ENCODE results near the gene ANXA7.
"Not testable (repeated sequence)": the region's sequence is repeated elsewhere in the genome, so short reads cannot be mapped to it uniquely, and the experiment has no call there.

Gene ANXA7

DNA sequence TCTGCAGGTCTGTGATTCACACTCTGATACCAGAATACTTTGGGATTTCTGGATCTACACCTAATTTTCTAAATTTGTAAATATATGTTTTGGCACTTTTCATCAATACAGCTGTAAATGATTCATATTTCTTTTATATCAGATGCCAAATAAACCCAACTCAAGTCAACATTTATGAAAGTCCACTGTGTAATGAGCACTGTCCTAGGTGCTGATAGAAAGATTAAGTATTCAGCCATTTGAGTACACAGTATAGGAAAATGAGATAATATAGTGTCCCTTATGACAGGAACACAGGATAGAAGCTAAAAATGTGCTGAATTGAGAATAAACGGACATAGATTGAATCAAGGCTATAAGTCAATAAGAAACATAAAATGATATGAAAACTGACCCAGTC is 6.4 kb downstream of the ANXA7 start:
- DNase-seq (ENCODE audit: low read depth): no peak

DNA sequence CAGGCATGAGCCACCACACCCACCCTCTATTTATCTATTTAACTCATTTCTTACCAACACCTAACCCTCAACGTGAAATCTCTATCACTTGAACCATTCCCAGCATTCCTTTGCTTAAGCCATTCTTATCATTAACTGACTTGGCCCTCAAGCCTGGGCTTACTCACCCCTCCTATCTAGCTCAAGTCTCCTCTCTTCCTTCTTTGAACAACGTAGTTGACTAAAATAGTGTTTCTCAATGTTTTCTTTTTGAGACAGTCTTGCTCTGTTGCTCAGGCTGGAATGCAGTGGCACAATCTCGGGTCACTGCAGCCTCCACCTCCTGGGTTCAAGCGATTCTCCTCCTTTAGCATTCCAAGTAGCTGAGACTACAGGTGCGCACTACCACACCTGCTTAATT is 7.0 kb downstream of the ANXA7 start:
- no peak for DNase-seq (ENCODE audit: low read depth)

DNA sequence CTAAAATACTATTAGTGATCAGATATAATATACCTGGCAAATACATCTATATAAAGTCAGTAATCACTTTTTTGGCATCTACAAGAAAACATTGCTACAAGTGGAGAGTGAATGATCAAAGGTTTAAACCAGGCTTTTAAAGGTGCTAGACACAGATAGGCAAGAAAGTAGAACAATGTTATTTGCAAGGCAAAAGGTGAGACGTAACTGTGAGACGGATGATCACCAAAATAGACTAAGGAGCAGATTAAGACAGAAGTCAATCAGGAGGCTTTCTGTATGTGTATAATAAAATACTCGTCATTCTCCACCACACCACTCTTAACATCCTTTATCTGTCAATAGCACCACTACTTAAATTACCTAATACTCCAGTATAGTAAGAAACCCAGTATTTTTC is 8.3 kb downstream of the ANXA7 start:
- DNase-seq (ENCODE audit: low read depth): no peak

DNA sequence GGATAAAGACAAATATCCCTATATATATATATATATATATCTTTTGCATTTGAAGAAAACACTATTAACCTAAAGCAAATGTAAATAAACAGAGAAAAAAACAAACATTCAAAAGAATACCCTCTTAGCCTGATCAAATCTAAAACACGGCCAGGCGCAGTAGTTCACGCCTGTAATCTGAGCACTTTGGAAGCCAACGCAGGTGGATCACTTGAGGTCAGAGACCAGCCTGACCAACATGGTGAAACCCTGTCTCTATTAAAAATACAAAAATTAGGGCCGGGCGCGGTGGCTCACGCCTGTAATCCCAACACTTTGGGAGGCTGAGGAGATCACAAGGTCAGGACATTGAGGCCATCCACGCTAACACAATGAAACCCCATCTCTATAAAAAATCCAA is 9.2 kb downstream of the ANXA7 start:
- DNase-seq (ENCODE audit: low read depth): no peak

DNA sequence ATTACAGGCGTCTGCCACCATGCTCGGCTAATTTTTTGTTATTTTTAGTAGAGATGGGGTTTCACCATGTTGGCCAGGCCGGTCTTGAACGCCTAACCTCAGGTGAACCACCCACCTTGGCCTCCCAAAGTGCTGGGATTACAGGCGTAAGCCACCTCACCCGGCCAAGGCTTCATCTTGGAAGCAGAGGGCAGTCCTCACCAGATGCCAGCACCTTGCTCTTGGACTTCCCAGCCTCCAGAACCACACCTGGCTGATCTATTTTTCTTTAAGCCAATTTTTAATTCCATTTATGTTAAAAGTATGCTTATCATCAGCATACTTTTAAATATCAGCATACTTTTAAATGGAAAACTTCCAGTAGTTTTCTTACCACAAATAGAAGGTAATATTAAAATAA is 12.2 kb downstream of the ANXA7 start:
- DNase-seq (ENCODE audit: low read depth): no peak

DNA sequence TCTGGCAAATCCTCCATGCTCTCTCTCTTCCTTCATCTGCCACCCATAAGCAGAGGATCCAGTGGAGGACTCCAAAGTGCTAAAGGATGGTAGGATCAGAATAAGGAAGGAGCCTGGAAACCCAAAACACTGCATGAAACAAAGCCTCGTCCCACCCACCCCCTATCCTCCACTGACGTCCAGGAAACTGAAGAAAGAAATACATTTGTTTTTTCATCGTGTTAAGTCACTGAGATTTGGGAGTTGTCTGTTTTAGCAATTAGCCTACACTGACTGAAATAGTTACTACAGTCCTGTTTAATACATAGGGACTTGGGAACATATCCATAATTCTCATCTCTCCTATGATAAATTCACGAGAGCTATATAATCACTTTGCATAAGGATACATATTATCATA is 14.8 kb downstream of the ANXA7 start:
- no peak for DNase-seq (ENCODE audit: low read depth)

DNA sequence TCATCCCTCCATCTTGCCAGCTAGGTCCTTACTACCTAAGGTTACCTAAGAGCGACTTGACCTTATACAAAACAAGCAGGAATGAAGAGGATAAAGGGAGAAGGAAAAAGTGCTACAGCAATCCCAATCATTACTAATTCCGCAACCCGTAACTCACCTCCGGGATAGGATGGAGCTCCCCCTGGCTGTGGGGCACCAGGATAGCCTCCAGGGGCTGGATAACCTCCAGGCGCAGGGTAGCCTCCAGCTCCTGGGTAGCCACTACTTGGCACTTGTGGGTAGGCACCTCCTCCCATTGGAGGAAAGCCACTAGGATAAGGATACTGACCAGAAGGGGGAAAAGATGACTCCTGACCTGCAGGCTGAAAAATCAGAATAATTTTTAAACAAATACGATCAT is 15.8 kb downstream of the ANXA7 start:
- no peak for DNase-seq (ENCODE audit: low read depth)

DNA sequence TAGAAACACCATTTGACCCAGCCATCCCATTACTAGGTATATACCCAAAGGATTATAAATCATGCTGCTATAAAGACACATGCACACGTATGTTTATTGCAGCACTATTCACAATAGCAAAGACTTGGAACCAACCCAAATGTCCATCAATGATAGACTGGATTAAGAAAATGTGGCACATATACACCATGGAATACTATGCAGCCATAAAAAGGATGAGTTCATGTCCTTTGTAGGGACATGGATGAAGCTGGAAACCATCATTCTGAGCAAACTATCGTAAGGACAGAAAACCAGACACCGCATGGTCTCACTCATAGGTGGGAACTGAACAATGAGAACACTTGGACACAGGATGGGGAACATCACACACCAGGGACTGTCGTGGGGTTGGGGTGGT is 19.5 kb downstream of the ANXA7 start:
- not testable (repeated sequence) for DNase-seq (ENCODE audit: low read depth)

DNA sequence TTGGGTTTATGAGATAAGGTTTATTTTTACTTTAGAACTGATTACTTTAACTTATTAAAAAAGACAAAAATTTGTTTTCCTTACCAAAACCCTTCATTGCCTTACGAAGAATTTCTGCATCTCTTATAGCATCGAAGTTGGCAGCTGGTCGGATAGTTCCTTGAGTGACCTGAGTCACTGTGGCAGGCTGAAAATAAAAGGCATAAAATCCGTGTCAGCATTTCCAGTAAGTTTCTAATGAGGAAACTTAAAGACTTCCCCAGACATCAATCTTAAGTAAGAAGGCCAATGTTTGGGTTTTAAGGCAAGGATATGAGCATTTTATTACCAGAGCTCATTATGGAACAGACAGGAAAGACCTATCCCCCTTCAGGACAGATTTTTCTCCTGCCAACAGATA is 25.6 kb downstream of the ANXA7 start:
- DNase-seq (ENCODE audit: low read depth): no peak

DNA sequence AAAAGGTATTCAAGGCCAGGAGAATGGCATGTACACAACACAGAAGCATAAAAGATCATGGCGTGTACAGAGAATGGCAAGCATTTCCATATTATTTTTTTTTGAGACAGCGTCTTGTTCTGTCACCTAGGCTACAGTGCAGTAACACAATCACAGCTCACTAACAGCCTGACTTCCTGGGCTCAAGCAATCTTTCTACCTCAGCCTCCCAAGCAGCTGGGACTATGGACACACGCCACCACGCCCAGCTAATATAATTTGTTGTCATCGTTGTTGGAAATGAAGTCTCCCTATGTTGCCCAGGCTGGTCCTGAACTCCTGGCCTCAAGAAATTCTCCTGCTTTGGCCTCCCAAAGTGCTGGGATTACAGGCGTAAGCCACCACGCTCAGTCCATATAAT is 27.3 kb downstream of the ANXA7 start:
- DNase-seq (ENCODE audit: low read depth): no peak

DNA sequence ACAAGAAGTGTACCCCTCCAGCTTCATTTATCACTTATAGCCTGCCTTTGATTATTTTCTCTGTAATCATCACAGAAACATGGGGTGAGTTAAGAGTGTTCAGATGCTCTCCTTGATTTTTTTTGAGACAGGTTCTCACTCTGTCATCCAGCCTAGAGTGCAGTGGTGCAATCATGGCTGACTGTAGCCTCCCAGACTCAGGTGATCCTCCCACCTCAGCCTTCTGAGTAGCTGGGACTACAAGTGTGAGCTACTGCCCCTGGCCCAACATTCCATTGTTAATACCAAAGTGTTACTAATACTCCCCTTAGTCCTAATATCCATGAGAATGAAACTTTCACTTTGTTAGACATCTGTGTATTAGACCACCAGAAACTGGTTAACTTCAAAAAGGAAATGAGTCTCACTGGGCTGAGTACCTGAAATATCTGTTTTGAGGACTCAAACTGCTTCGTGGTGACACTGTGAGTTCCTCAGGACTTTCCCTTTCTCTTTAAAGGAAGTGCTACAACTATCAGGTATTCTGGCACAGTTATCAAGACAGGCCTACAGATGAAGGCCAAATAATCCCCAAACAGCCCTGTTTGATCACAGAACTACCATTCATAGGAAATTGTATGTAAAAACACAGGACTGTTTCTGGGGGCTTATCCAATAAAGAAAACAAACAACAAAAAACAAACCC is 34.7 kb downstream of the ANXA7 start:
- DNase-seq (ENCODE audit: low read depth): no peak

DNA sequence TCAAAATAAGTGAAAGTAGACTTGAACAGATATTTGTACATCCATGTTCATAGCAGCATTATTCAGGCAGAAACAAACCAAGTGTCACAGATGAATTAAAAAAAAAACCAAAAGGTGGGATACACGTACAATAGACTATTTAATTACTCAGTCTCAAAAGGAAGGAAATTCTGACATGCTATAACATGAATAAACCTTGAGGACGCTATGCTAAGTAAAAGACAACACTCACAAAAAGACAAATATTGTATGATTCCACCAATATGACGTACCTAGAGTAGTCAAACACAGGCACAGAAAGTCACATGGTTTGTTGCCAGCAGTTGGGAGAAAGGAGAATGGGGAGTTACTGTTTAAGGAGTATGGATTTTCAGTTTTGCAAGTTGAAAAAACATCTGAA is 37.2 kb downstream of the ANXA7 start:
- DNase-seq (ENCODE audit: low read depth): no peak

DNA sequence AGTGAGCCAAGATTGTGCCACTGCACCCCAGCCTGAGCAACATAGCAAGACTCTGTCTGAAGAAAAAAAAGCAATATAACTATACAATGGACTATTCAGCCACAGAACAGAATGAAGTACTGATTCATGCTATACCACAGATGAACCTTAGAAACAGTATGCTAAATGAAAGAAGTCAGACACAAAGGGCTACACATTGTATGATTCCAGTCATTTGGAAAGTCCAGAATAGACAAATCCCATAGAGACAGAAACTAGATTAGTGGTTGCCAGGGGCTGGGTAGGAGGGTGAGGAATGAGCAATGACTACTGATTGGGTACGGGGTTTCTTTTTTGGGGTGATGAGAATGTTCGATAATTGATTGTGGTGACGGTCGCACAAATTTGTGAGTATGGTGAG is 45.6 kb downstream of the ANXA7 start:
- DNase-seq (ENCODE audit: low read depth): no peak

DNA sequence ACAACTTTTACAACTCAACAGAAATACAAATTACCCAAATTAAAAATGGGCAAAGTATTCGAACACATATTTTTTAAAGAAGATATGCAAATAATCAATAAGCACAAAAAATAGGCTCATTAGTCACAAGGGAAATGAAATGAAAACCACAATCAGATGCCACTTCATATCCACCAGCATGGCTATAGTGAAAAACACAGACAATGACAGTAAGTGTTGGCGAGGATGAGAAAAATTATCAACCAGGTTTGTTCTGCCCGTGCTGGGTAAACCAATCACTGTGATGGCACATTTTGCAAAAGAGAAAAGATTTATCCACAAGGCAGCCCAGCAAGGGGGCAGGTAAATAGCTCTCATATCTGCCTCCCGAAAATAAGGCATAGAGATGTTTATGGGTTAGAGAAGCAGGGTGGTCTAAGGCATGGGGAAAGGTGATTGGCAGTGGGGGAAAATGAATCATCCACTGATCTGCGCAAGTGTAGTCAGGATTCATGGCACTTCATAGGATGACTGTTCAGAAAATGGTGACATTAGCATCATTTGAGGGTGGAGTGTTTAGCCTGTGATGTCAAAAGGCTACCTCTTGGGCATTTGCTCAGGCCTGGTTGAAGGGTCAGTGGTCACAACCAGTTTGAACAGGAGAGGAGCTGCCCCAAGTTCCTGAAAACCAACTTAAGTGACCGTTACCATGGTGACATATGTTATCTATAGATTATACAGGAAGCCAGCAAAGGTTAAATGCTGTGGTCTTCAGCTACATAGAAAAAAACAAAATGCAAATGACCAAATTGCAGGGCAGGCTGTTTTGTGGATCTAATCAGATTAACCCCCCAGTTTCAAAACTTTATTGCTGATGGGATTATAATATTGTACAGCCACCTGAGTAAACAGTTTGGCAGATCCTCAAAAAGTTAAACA is 47.2 kb downstream of the ANXA7 start:
- no peak for DNase-seq (ENCODE audit: low read depth)

DNA sequence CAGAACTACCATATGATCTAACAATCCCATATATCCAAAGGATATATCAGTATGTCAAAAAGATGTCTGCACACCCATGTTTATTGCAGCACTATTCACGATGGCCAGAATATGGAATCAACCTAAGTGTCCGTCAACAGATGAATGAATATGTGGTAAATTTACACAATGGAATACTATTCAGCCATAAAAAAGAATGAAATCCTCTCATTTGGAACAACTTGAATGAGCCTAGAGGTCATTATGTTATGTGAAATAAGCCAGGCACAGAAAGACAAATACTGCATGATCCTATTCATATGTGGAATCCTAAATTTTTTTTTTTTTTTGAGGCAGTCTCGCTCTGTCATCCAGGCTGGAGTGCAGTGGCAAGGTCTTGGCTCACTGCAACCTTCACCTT is 48.9 kb downstream of the ANXA7 start:
- DNase-seq (ENCODE audit: low read depth): no peak

DNA sequence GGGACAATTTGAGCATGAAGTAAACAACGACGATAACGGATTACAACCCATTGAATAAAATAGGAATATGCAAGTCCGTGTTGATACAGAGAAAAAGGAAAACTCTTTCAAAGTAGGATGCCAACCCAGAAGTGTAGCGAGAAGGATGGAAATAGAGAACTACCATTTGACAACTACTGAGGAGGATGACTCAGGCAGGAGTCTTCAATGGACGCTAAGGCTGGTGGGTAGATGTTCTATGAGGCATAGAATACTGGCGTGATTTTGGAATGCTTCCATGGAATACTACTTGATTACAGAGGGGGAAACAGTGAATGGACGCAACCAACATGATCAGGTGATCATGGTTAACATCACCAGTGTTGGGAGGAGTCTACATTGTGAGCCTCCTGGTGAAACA is 54.4 kb downstream of the ANXA7 start:
- no peak for DNase-seq (ENCODE audit: low read depth)

DNA sequence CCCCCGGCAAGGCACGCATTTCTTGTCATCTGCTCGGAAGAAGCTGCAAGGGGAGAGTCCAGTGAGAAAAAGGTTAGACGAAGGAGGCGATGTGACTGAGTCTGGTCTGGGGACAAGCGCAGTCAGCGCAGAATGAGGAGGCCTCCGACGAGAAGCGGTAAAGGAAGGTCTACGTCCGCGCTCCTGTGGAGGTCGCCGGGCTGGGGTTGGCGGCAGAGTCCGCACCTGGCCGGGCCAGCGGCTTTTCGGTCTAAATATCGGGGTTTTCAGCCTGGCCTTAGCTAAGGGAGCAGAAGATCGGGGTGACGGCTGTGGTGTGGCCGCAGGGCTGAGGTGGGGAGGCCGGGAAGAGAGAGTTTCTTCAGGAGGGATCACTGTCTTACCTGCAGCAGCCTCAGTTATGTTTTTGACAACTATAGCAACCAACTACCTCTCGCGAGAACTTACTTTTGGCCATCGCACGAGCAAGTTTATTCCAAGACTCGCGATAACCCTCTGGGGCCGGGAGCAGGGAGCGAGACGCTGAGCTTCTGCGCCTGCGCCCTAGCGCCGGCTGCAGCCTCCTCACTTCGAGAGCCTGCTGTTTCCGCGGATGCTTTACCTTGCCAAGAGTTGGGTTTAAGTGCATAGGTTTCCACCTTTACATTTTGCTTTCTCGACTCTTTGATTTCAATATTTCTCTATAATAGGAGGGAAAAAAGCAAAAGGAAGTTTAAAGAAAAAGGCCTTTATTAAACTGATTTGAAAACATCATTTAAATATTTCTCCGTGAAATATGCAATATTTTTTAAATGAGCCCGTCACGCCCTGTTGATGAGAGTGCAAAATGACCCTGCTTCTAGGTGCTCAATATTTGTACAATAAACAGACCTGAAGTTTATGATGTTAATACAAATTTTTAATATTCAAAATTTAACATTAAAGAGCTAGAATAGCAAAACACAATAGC is 55.3 kb downstream of the ANXA7 start, which contains the start of gene CFAP70:
CFAP70 (minus strand) TSS at position 534 of the 949 bp plus-strand sequence. CDS start 4,068 bp downstream, outside the sequence.
- peak; percentile 93 for DNase-seq (ENCODE audit: low read depth)

DNA sequence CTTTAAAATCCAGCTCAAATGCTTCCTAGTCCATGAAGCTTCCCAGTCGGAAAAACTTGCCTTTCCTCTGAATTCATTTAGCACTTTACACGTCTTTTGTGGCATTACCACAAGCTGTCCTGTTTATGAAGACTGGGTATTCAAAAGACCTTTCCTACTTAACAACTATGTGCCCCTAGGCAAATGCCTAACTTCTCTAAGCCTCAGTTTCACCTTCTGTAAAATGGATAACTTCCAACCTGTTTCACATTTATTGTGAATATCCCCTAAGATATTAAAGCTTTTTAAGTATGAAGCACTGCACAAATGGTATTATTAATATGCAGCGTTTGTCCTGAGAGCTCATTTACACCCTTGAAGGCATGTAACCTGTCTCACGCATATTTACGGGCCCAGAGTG is 56.0 kb downstream of the ANXA7 start:
- no peak for DNase-seq (ENCODE audit: low read depth)

DNA sequence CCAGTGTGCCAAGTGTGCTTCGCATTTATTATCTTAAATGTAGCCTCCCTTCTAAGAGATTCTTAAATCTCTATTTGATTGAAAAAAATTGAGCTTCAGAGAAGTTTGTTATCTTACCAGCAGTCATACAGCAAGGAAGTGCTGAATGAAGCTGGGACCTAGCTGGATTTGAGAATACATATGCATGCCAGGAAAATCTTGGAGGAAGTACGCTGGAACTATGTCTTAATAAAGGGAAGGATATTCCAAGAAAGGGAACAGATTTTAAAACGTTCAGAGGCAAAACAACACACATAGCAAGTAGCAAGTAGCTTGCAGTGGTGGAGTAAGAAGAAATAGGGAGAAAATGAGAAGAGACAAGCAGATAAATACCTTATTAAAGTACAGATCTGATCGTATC is 56.7 kb downstream of the ANXA7 start:
- no peak for DNase-seq (ENCODE audit: low read depth)

DNA sequence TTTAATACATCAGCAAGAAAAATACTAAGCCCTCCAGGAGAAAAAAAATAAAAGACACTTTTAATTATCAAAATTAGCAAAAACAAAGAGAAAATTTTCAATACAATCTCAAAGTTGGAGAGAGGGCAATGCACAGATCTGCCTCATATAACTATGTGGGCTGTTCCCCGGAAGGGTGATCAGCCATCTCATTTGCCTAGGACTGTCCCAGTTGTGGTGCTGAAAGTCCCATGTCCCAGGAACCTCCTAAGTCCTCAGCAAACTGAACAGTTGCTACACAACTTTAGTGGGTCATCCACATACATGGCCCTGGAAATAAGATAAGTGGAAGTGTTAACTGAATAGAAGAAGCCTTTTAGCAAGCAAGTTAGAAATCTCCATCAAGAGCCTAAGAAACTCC is 69.6 kb downstream of the ANXA7 start:
- DNase-seq (ENCODE audit: low read depth): no peak

DNA sequence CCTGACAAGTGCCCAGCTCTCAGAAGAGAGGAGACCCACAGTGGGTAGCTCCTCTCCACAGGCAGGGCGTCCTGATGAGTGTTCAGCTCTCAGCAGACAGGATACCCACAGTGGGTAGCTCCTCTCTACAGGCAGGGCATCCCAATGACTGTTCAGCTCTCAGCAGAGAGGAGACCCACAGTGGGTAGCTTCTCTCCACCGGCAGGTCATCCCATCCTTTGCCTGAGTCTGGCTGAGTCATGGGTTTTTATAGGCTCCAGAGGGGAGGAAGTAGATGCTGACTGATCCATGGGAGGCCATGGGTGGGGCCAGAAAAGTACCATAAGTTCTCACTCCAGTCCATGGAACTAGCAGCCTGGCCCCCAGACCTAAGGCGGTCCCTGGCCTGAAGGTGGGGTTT is 73.7 kb downstream of the ANXA7 start:
- no peak for DNase-seq (ENCODE audit: low read depth)

DNA sequence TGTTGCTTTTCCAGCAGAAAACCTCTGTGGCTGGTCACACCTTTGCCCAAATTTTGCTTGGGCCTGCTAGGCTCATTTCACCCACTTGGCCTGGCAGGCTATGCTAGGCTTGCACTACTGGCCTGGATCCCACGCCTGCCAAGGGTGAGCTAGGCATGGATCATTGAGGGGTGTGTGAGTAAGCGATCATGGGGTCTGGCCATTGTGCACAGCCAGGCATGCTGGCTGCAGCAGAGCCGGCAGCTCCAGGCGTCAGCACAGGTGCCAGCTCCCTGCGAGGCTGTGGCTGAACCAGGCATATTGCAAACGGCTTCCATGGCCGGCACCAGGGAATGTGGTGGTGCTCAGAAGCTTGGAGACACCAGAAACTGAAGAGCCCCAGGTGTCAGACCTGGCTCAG is 74.4 kb downstream of the ANXA7 start:
- no peak for DNase-seq (ENCODE audit: low read depth)

Data from stromal cell of bone marrow (primary cell).